H1 (cell line): Measurements from ENCODE around the gene CNPY2. TPM values are rescaled to one million over a fixed set of nuclear protein-coding genes. Genes with fewer than 3 reads are reported as not detected.

Experiments used
- CTCF ChIA-PET: fragments of 300-600 bp; sonication (Branson Sonifier 250); formaldehyde crosslinking; loops from one replicate; lab custom pipeline; 2021; ENCODE audit not compliant: partially characterized antibody; lab: Charles Lee
- POLR2A ChIA-PET: fragments of 300-600 bp; sonication (Branson Sonifier 250); formaldehyde crosslinking; loops from one replicate; lab custom pipeline; 2021; ENCODE audit warnings: inconsistent platforms; ENCODE audit not compliant: partially characterized antibody; lab: Charles Lee
- DNase-seq, 2 experiments: peaks; one replicate each; pipeline versions ENCODE4 v3.0.0 to v3.0.0-alpha.2; 2010 to 2022; ENCODE audit warnings: low spot score in 2 of 2, low read depth in 1 of 2, mixed read lengths in 1 of 2
- FAIRE-seq: peaks from 2 replicates; lab custom pipeline; 2011; peaks lifted over from hg19 to GRCh38; lab: Jason Lieb, UNC
- H2AFZ ChIP-seq: 2 replicates; pipeline ENCODE4 v1.8.1; 2012; ENCODE audit warnings: low read length, inconsistent platforms
- H2AK5ac ChIP-seq: 2 replicates; pipeline ENCODE4 v1.6.1; 2013; ENCODE audit warnings: low read depth, low read length
- H2BK120ac ChIP-seq: replicated peaks from 2 replicates; pipeline ENCODE3; 2013; ENCODE audit warnings: low read depth, low read length, inconsistent platforms
- H2BK12ac ChIP-seq: 2 replicates; pipeline ENCODE4 v1.6.1; 2013; ENCODE audit warnings: low read depth, low read length
- H2BK15ac ChIP-seq: 2 replicates; pipeline ENCODE4 v1.6.1; 2013; ENCODE audit warnings: low read length
- H2BK20ac ChIP-seq: 2 replicates; pipeline ENCODE4 v1.6.1; 2013; ENCODE audit warnings: low read length
- H2BK5ac ChIP-seq: 2 replicates; pipeline ENCODE4 v1.6.1; 2013; ENCODE audit warnings: low read depth, low read length
- H3K14ac ChIP-seq: 2 replicates; pipeline ENCODE4 v1.6.1; 2013; ENCODE audit warnings: inconsistent platforms; ENCODE audit not compliant: insufficient read length
- H3K18ac ChIP-seq: 2 replicates; pipeline ENCODE4 v1.6.1; 2013; ENCODE audit warnings: low read length; ENCODE audit errors: extremely low read depth
- H3K23ac ChIP-seq: 2 replicates; pipeline ENCODE4 v1.6.1; 2013; ENCODE audit warnings: inconsistent platforms; ENCODE audit not compliant: insufficient read length
- H3K23me2 ChIP-seq: 2 replicates; pipeline ENCODE4 v1.6.1; 2013; ENCODE audit warnings: low read depth, low read length
- H3K27ac ChIP-seq: 2 replicates; pipeline ENCODE4 v1.6.1; 2011; ENCODE audit warnings: low read depth, low read length, inconsistent platforms
- H3K27me3 ChIP-seq, 4 experiments: replicated peaks in 1 of 4; 1 replicate in 1 of 4; 2 replicates in 3 of 4; pipeline versions ENCODE4 v1.6.1 to v1.8.1; 2011 to 2013; ENCODE audit warnings: low read length in 3 of 4, mild to moderate bottlenecking in 3 of 4, inconsistent platforms in 2 of 4, mixed read lengths in 2 of 4, moderate library complexity in 1 of 4; ENCODE audit not compliant: control insufficient read depth in 3 of 4, insufficient read depth in 3 of 4; ENCODE audit errors: extremely low read depth in 1 of 4
- H3K36me3 ChIP-seq, 4 experiments: 2 replicates each; pipeline versions ENCODE4 v1.6.1 to v1.8.1; 2011 to 2013; ENCODE audit warnings: mild to moderate bottlenecking in 4 of 4, low read length in 3 of 4, moderate library complexity in 2 of 4, control low read depth in 1 of 4, inconsistent platforms in 1 of 4; ENCODE audit not compliant: insufficient read depth in 4 of 4, control insufficient read depth in 2 of 4
- H3K4ac ChIP-seq: replicated peaks from 2 replicates; pipeline ENCODE3; 2013; ENCODE audit warnings: low read length, low read depth, mixed read lengths, inconsistent platforms; ENCODE audit not compliant: insufficient read length
- H3K4me1 ChIP-seq, 4 experiments: replicated peaks in 1 of 4; 1 replicate in 1 of 4; 2 replicates in 3 of 4; pipeline versions ENCODE4 v1.6.1 to v1.8.1; 2011 to 2013; ENCODE audit warnings: low read length in 3 of 4, inconsistent platforms in 2 of 4, mixed read lengths in 1 of 4; ENCODE audit not compliant: insufficient read depth in 4 of 4, control insufficient read depth in 3 of 4
- H3K4me2 ChIP-seq, 2 experiments: 2 replicates each; pipeline versions ENCODE4 v1.6.1 to v1.8.1; 2011 to 2013; ENCODE audit warnings: low read depth in 2 of 2, low read length in 2 of 2, control low read depth in 1 of 2, inconsistent platforms in 1 of 2, mild to moderate bottlenecking in 1 of 2; ENCODE audit not compliant: insufficient read depth in 1 of 2
- H3K4me3 ChIP-seq, 4 experiments: fragments of 200-600, 300-600 bp in 1 of 4; sonication (generic), shearing (Covaris generic), sonication (Bioruptor Twin) in 1 of 4; 2 replicates each; pipeline versions ENCODE4 v1.5.1 to v1.8.1; 2011 to 2016; ENCODE audit warnings: low read length in 4 of 4, low read depth in 3 of 4, control low read depth in 2 of 4, inconsistent platforms in 2 of 4, mild to moderate bottlenecking in 2 of 4, mixed read lengths in 1 of 4, moderate library complexity in 1 of 4; ENCODE audit not compliant: insufficient read depth in 2 of 4; ENCODE audit errors: extremely low read depth in 1 of 4
- H3K56ac ChIP-seq: replicated peaks from 2 replicates; pipeline ENCODE3; 2013; ENCODE audit warnings: low read depth, mild to moderate bottlenecking, mixed read lengths, low read length, inconsistent platforms; ENCODE audit not compliant: insufficient read length
- H3K79me1 ChIP-seq: 2 replicates; pipeline ENCODE4 v1.6.1; 2013; ENCODE audit warnings: low read depth, low read length, control low read depth
- H3K79me2 ChIP-seq, 2 experiments: 2 replicates each; pipeline versions ENCODE4 v1.6.1 to v1.8.1; 2012 to 2013; ENCODE audit warnings: low read length in 2 of 2, mild to moderate bottlenecking in 2 of 2, inconsistent platforms in 1 of 2; ENCODE audit not compliant: insufficient read depth in 2 of 2, control insufficient read depth in 1 of 2
- H3K9ac ChIP-seq, 4 experiments: replicated peaks in 1 of 4; 1 replicate in 1 of 4; 2 replicates in 3 of 4; pipeline versions ENCODE4 v1.6.1 to v1.8.1; 2011 to 2013; ENCODE audit warnings: low read depth in 3 of 4, low read length in 3 of 4, control low read depth in 2 of 4, mild to moderate bottlenecking in 2 of 4, moderate library complexity in 2 of 4, inconsistent platforms in 1 of 4; ENCODE audit errors: extremely low read depth in 1 of 4
- H3K9me3 ChIP-seq, 2 experiments: 2 replicates each; pipeline versions ENCODE4 v1.6.1 to v1.8.1; 2012 to 2013; ENCODE audit warnings: mild to moderate bottlenecking in 2 of 2, moderate library complexity in 2 of 2, control low read depth in 1 of 2, inconsistent platforms in 1 of 2, low read depth in 1 of 2, low read length in 1 of 2, mixed read lengths in 1 of 2; ENCODE audit not compliant: insufficient read depth in 2 of 2
- H4K20me1 ChIP-seq, 2 experiments: replicated peaks in 1 of 2; 2 replicates each; pipeline versions ENCODE3 to v1.8.1; 2011 to 2013; ENCODE audit warnings: inconsistent platforms in 2 of 2, low read length in 2 of 2, mild to moderate bottlenecking in 1 of 2; ENCODE audit not compliant: insufficient read depth in 2 of 2, control insufficient read depth in 1 of 2
- H4K5ac ChIP-seq: 2 replicates; pipeline ENCODE4 v1.6.1; 2013; ENCODE audit warnings: low read length, low read depth, mixed read lengths, inconsistent platforms; ENCODE audit not compliant: insufficient read length
- H4K8ac ChIP-seq: 2 replicates; pipeline ENCODE4 v1.8.0; 2013; ENCODE audit warnings: mild to moderate bottlenecking, moderate library complexity, low read length, inconsistent platforms; ENCODE audit not compliant: insufficient read depth; ENCODE audit errors: extremely low read depth
- H4K91ac ChIP-seq: replicated peaks from 2 replicates; pipeline ENCODE3; 2013; ENCODE audit warnings: low read length, mixed read lengths, inconsistent platforms; ENCODE audit not compliant: insufficient read length
- CREB1 ChIP-seq: IDR thresholded peaks from 2 replicates; pipeline ENCODE4 v1.6.1; 2012; ENCODE audit warnings: inconsistent platforms
- CTCF ChIP-seq, 3 experiments: IDR thresholded peaks; 1 replicate in 2 of 3; 2 replicates in 1 of 3; pipeline versions ENCODE4 v1.5.1 to v1.6.1; 2011; ENCODE audit warnings: low read length in 3 of 3, mild to moderate bottlenecking in 3 of 3, inconsistent platforms in 2 of 3, low read depth in 1 of 3, moderate library complexity in 1 of 3; ENCODE audit not compliant: insufficient read depth in 1 of 3; ENCODE audit errors: control extremely low read depth in 1 of 3
- RAD21 ChIP-seq, 2 experiments: IDR thresholded peaks in 1 of 2; conservative IDR thresholded peaks in 1 of 2; 2 replicates each; pipeline ENCODE4 v1.6.1; 2011; ENCODE audit warnings: low read depth in 2 of 2, low read length in 2 of 2, improper control_type of control experiment in 1 of 2, inconsistent platforms in 1 of 2, mild to moderate bottlenecking in 1 of 2, moderate library complexity in 1 of 2
- WGBS, 2 experiments: shearing (Covaris generic) in 1 of 2; methylation state at CpG; one replicate each; pipeline versions ENCODE4 v1.1.6 to v1.1.7; 2013 to 2015; ENCODE audit warnings: low lambda C conversion rate in 2 of 2, mixed read lengths in 2 of 2, inconsistent platforms in 1 of 2, low coverage in 1 of 2, missing lambda C conversion rate in 1 of 2; ENCODE audit not compliant: insufficient replicate concordance in 2 of 2, insufficient coverage in 1 of 2, insufficient read length in 1 of 2; ENCODE audit errors: extremely low coverage in 1 of 2, missing lambda C conversion rate in 1 of 2; 5-methylcytosine and 5-hydroxymethylcytosine counted together
- polyA plus RNA-seq, 7 experiments: library from polyadenylated mRNA; depleted of rRNA in 3 of 7; stranded (reverse) in 5 of 7; unstranded in 2 of 7; fragments of >200 nt in 5 of 7; fragments of 200-250 nt in 2 of 7; gene quantifications; 1 replicate in 5 of 7; 2 replicates in 1 of 7; 4 replicates in 1 of 7; pipeline versions ENCODE4 v1.2.1 to v1.2.3, GENCODE V29; 2011 to 2013; ENCODE audit warnings: missing spikeins in 2 of 7, mixed read lengths in 2 of 7
- total RNA-seq: library from RNA; stranded (reverse); fragmentation: NEBNext Ultra II Directional; extraction: Animal tissue kit (Norgen Biotek cat#: 25700); gene quantifications from 2 replicates; pipeline ENCODE4 v1.2.1, GENCODE V29; 2021

The CNPY2 gene
- total and polyA plus RNA-seq, 2 of the 8 experiments (the other 6 are each of a cell fraction or from before 2014, with no cell fraction given): 203 to 281 TPM

GRCh38 chr12:56346675-56347074, 30.9 kb upstream of the CNPY2 start:
- TF ChIP-seq CREB1 (no peak), CTCF (IDR thresholded peaks at IDR 0.05; ENCODE audit: control extremely low read depth in 1 of 3, insufficient read depth in 1 of 3, low read depth in 1 of 3, low read length in 3 of 3) (peak; percentile 38 to 56 (median 46)), RAD21 (IDR thresholded peaks at IDR 0.05 in 1 of 2, conservative IDR thresholded peaks at IDR 0.05 in 1 of 2; ENCODE audit: low read depth in 2 of 2, low read length in 2 of 2) (peak; percentile 52 to 61)
- peak in 1 of 2 experiments; percentile 63 for DNase-seq
- 94% methylated on average over 7 of the region's 7 CpGs; no CpG with 5 or more reads in 1 of the 2 experiments for WGBS, 2 experiments

More at GRCh38 chr12:56346675-56347074, 30.9 kb upstream of the CNPY2 start:
- H2AFZ ChIP-seq: no peak overlapping the region
- H3K4ac ChIP-seq: no peak overlapping the region
- H3K56ac ChIP-seq: no peak overlapping the region
- H3K9me3 ChIP-seq: no peaks in the 10 kb centered on the region; a peak in 1 of 4 replicates
- H3K18ac ChIP-seq: no peak overlapping the region
- no peak overlapping the region for H2AK5ac ChIP-seq
- no peak overlapping the region for H3K27ac ChIP-seq
- CTCF ChIA-PET: interaction anchor here (0.6 to 3.5 kb wide), 15 partner anchors 9 to 1168 kb away, joined by 3 to 21 read pairs (median 5); partner anchors contain the start of genes CNPY2, IL23A, PAN2 and STAT2
- H4K5ac ChIP-seq: no peak overlapping the region
- no peaks in the 10 kb centered on the region for H3K23me2 ChIP-seq
- no peaks in the 10 kb centered on the region for H3K79me2 ChIP-seq
- H4K8ac ChIP-seq: no peak overlapping the region; the same call in 1 of the 2 replicates
- H2BK20ac ChIP-seq: no peak overlapping the region
- no peak overlapping the region for H2BK15ac ChIP-seq
- no peaks in the 10 kb centered on the region; the same call in 1 of the 2 replicates for H3K79me1 ChIP-seq
- no peak overlapping the region for H4K91ac ChIP-seq
- H3K14ac ChIP-seq: no peak overlapping the region
- POLR2A ChIA-PET: interaction anchor here (0.7 to 5.1 kb wide), 8 partner anchors 12 to 65 kb away, joined by 3 to 26 read pairs (median 4); partner anchors contain the start of genes CNPY2, PAN2 and STAT2
- H4K20me1 ChIP-seq: no peaks in the 10 kb centered on the region
- H2BK120ac ChIP-seq: no peak overlapping the region
- no peaks in the 10 kb centered on the region for H3K4me1 ChIP-seq
- no peaks in the 10 kb centered on the region for H3K27me3 ChIP-seq
- no peak for FAIRE-seq
- no peak overlapping the region for H2BK12ac ChIP-seq
- H3K36me3 ChIP-seq: peaks cover 13 to 57% (median 41%) of the 10 kb centered on the region in 4 experiments
- H2BK5ac ChIP-seq: no peak overlapping the region; the same call in 1 of the 2 replicates
- no peak overlapping the region for H3K23ac ChIP-seq
- no peak overlapping the region for H3K9ac ChIP-seq
- no peak overlapping the region for H3K4me3 ChIP-seq
- H3K4me2 ChIP-seq: no peak overlapping the region
